ENCODE data around the gene ITGA5. TPM values are rescaled to one million over a fixed set of nuclear protein-coding genes. Genes with fewer than 3 reads are reported as not detected.

Gene ITGA5
- total RNA-seq, 1 donor from 2014 or later: 51.6 TPM

- ATAC-seq (ENCODE audit: poor library complexity) (no peak), DNase-seq (no peak)
- intact Hi-C loops (cut with DNase I): no loop called here
These were observed 18.2 kb upstream of the ITGA5 start for GRCh38 chr12:54437243-54437642.

GRCh38 chr12:54432815-54433164 is 13.7 kb upstream of the ITGA5 start:
- intact Hi-C loops (cut with DNase I): no loop called here
- ATAC-seq (ENCODE audit: poor library complexity): no peak
- DNase-seq: no peak

GRCh38 chr12:54431911-54432814 is 13.1 kb upstream of the ITGA5 start:
- intact Hi-C loops (cut with DNase I): no loop called here
- ATAC-seq (ENCODE audit: poor library complexity) (peak; percentile 68), DNase-seq (peak; percentile 76)

- DNase-seq (no peak), ATAC-seq (ENCODE audit: poor library complexity) (no peak)
- intact Hi-C loops (cut with DNase I): no loop called here
These were observed 11.5 kb upstream of the ITGA5 start for GRCh38 chr12:54430471-54431069.

DNA sequence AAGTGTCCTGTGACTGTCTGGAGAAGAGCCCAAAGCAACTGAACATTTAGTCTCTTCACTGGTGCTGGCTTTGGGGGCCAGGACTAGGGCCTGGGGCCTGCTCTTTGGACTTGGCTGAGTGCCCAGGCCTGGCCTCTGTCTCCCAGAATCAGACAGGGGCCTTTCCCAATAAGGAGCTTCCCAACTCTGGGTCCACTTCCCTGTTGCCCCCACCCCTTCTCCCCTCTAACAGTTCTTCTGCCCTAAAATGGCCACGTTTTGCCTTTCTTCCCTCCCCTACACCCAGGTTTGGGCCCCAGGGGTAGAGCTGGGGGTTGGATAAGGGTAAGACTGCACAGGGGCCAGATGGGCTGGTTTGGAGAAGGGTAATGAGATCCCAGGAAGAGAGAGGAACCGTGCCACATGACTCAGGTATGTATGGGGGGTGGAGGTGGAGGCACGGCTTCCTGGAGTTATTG is 10.0 kb upstream of the ITGA5 start:
- intact Hi-C loops (cut with DNase I): no loop called here
- ATAC-seq (ENCODE audit: poor library complexity) (peak; percentile 11), DNase-seq (no peak)

DNA sequence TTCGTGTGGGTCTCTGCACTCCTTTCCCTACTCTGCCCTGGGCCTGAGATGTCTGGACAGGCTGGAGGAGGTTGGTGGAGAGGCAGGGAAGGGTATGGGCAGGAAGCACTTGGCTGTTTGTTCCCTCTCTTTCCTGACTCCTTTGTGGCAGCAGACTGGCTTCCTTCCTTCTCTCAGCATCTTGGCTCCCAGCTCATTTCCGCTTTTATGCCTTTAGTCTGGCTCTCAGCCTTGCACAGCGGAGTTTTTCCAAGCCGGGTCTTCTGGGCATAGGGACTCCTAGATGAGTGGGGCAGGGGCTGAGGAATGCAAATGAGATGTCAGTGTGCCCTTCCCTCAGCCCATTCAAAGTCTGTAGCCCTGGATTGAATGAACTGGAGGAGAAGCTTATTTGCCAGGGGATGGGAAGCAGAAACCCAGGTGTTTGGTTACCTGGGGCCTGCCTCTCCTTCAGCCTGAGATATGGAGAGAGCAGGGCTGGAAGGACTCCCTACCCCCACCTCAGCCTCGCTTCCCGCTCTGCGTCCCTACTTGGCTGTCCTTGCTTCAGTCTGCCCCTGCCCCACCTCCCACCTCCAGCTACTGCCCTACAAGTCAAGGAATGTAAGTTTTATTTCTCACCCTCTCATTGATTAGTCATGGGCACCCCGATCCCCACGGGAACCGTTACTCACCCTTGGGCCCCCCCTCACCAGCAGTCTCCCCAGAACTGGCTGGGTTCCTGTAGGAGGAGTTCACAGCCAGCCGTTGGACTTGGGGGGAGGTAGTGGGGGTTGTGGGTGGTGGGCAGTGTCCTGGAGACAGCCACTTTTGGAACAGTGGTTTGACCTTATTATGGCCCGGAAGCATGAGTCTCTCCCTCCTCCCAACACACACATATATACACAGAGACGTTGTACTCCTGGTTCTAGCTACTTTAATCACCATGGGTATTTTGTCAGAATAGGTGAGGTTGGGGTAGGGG is 9.3 kb upstream of the ITGA5 start:
- DNase-seq: no peak
- intact Hi-C loops (cut with DNase I): no loop called here
- peak; percentile 8 for ATAC-seq (ENCODE audit: poor library complexity)

GRCh38 chr12:54427106-54427505 is 8.0 kb upstream of the ITGA5 start:
- intact Hi-C loops (cut with DNase I): no loop called here
- DNase-seq (no peak), ATAC-seq (ENCODE audit: poor library complexity) (no peak)

- intact Hi-C loops (cut with DNase I): no loop called here
- DNase-seq (no peak), ATAC-seq (ENCODE audit: poor library complexity) (no peak)
These were observed 7.6 kb upstream of the ITGA5 start for GRCh38 chr12:54426690-54427089.

DNA sequence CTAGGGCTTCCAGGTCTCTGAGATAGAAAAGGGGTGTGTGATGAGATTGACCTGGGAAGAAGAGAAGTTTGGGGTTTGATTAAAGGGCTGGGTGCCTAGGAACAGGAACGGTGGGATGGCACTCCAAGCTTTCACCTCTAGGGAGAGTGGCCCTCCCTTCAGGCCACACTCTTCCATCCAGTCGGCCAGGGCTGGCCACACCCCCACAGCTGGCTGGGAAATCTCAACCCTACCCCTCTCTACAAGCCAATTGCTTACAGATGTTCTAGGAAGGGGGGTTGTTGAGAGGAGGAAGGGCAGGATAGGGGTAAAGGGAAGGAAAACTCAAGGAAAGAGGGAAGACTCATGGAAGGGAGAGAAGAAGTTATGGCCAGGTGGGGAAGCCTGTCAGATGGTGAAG is 6.6 kb upstream of the ITGA5 start:
- no peak for DNase-seq
- ATAC-seq (ENCODE audit: poor library complexity): no peak
- intact Hi-C loops (cut with DNase I): no loop called here

GRCh38 chr12:54424224-54424623 is 5.2 kb upstream of the ITGA5 start:
- intact Hi-C loops (cut with DNase I): no loop called here
- ATAC-seq (ENCODE audit: poor library complexity): no peak
- no peak for DNase-seq

- intact Hi-C loops (cut with DNase I): no loop called here
- DNase-seq: no peak
- no peak for ATAC-seq (ENCODE audit: poor library complexity)
These were observed 4.7 kb upstream of the ITGA5 start for GRCh38 chr12:54423816-54424150.

DNA sequence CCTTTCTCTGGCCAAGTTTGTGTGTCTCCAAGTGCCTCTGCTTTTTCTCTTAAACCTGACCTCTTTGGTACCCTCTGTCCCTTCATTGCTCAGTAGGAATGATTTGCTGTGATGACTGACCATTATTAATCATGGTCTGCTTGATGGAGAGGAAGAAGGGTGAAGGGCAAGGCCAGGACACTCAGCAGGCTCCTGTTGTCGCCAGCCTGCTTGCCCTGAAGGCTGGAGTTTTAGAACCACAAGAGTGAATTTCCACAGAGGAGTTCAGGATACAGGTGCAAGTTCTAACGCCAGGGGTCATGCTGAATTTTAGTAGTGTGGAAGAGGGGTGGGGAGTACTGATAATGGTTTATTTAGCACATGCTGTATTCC is 2.8 kb upstream of the ITGA5 start:
- intact Hi-C loops (cut with DNase I): no loop called here
- DNase-seq (no peak), ATAC-seq (ENCODE audit: poor library complexity) (no peak)

- DNase-seq (peak; percentile 77), ATAC-seq (ENCODE audit: poor library complexity) (peak; percentile 58)
- intact Hi-C loops (cut with DNase I): no loop called here
These were observed 2.3 kb upstream of the ITGA5 start for GRCh38 chr12:54421175-54421878.

DNA sequence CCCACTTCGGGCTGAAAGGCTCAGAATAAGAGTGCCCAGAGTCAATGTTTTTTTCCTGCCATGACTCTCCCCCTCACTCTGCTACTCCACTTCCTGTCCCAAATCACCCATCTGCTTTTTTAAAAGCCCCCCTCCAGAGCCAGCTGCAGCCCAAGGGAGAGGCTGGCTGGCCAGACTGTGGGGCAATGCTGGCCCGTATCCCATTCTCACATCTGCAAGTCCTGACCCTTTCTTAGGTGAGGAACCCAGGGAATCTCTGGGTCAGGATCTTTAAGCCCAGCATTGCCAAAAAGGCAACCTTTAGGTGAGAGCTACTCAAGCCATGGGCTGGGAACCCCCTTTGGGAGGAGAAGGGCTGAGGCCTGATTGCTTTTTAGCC is 1.7 kb upstream of the ITGA5 start:
- intact Hi-C loops (cut with DNase I): no loop called here
- DNase-seq (no peak), ATAC-seq (ENCODE audit: poor library complexity) (peak; percentile 5)

- no peak for DNase-seq
- peak; percentile 2 for ATAC-seq (ENCODE audit: poor library complexity)
- intact Hi-C loops (cut with DNase I): no loop called here
These were observed 502 bp downstream of the ITGA5 start for GRCh38 chr12:54418441-54419087.

GRCh38 chr12:54417712-54418440 is 1.2 kb downstream of the ITGA5 start:
- intact Hi-C loops (cut with DNase I): no loop called here
- peak; percentile 64 for DNase-seq
- ATAC-seq (ENCODE audit: poor library complexity): peak; percentile 12

- DNase-seq (no peak), ATAC-seq (ENCODE audit: poor library complexity) (no peak)
- intact Hi-C loops (cut with DNase I): no loop called here
These were observed 2.1 kb downstream of the ITGA5 start for GRCh38 chr12:54416687-54417603.

All from Right ventricle myocardium superior (tissue), 1 donor.